GM21717 (cell line): ENCODE data around the gene PPP2R2B.

Experiments used
- ATAC-seq: cut with Tn5 transposase; IDR thresholded peaks from one replicate; pipeline ENCODE4 v1.9.1; 2021; ENCODE audit warnings: mild to moderate bottlenecking, moderate library complexity; ENCODE audit not compliant: unreplicated experiment

PPP2R2B gene

GRCh38 chr5:146788898-146789297, 89.7 kb downstream of the PPP2R2B start:
- no peak for ATAC-seq

GRCh38 chr5:146785065-146785464, 93.5 kb downstream of the PPP2R2B start:
- ATAC-seq = no peak

GRCh38 chr5:146781157-146781556, 97.4 kb downstream of the PPP2R2B start:
- no peak for ATAC-seq

GRCh38 chr5:146779211-146779869, 99.2 kb downstream of the PPP2R2B start:
- no peak for ATAC-seq

DNA sequence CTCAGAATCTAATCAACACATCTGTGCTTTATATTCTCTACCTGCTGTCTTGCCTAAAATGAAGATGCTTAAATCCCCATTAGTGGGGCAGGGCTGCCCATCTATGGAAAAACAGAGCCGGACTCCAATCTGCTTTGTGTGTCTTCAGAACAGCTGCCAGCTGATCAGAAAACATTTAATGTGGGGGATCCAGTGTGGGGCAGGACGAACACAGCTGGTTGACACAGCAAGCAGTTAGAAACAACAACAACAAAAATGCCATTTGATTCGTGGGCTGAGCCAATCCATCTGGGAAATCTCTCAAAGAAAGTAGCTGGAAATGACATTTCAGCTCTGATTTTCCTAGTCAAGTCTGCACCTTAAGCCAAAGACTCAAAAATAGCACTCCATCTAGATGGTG, 99.8 kb downstream of the PPP2R2B start:
- ATAC-seq = no peak

DNA sequence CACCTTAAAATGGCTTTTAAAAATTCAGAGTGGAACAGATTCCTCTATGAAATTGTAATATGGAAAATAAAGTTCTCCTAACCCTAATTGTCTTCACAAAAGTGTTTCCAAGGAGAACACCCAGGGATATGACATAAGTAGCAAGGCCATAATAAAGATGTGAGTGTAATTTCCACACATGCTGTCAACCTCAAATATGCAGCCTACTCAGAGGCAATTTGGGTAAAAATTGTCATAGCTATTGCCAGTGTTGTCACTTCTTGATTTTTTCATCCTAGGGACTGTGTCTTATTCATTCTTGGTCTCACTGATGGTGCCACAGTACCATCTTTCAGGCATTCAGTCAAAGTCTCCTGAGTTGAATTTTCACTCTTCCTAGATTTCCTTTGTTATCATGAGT, 100.3 kb downstream of the PPP2R2B start:
- ATAC-seq = no peak

DNA sequence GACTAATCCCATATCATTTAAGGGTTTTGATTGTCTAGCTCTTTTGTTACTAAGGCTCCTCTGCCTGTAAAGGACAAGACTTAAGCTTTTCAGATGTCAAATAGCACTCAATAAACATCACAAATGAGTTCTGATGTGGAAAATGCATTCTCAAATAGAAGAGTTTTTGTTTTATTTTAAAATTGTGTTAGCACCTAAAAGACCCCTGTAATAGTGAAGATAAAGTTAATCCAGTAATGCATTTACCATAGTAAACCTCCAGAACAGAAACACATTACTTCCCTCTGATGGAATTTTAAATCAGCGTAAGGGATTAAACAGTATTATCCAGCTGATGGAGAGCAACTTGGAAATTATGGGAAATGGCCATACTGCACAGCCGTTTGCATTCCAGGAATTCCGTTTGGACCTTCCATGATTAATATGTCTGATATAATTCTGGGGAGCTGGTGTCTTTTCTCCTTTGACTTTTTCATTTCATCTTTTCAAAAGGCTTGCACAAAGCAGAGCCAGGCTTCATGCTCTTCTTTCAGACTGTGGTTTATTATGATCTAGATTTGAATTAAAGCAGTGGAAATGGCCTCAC, 105.6 kb downstream of the PPP2R2B start:
- no peak for ATAC-seq

DNA sequence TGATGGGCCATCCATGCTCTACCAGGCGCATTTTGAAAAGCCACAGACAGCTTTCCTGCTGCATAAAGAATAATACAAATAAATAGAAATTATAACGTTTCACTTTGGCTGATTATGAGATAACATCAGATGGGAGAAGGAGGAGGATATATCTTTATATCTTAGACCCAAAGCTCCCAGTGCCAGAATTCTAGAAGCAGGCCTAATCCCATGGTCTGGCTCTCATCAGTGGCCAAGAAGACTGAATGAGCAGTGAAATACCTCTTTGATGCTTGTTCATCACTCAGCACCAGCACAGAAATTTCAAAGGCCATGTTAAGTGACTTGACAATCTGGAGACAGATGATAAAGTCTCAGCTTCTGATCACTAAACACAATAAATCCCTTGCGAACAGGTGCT, 107.6 kb downstream of the PPP2R2B start:
- ATAC-seq = no peak

DNA sequence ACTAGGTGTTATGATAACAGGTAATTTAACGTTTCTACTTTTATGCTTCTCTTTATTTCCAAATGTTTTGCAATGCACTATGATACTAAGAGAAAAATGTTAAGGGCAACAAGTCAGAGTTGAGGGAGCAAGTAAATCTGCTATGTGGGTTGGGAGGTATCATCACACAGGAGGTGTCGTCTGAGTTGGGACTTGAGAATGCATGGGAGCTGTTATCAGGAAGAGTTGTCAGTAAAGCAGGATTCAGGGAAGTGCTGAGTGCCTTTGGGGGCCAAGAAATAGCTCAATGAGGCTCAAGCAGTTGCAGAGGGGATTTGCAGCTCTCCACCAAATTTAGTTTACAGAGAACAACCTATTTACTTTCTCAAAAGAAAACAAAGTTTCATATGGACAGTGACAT, 108.0 kb downstream of the PPP2R2B start:
- ATAC-seq = no peak

GRCh38 chr5:146767534-146767933, 111.0 kb downstream of the PPP2R2B start:
- no peak for ATAC-seq

DNA sequence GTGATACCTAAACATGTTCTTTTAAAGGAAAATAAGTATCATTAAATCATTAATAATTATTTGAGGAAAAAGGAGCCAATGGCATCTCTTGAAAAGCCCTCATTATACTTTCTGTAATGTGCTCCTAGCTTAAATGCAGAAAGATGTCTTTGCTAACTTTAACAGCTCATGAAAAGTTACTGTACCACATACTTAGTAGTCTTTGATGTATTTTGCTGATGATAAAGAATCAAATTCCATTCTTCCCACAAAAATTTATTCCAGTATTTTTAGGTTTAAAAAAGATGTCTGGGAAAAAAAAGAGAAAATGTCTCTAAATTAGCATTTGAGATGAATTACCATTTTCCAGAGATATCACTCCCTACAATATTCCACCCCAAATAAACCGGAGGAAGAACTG, 112.5 kb downstream of the PPP2R2B start:
- ATAC-seq = no peak

DNA sequence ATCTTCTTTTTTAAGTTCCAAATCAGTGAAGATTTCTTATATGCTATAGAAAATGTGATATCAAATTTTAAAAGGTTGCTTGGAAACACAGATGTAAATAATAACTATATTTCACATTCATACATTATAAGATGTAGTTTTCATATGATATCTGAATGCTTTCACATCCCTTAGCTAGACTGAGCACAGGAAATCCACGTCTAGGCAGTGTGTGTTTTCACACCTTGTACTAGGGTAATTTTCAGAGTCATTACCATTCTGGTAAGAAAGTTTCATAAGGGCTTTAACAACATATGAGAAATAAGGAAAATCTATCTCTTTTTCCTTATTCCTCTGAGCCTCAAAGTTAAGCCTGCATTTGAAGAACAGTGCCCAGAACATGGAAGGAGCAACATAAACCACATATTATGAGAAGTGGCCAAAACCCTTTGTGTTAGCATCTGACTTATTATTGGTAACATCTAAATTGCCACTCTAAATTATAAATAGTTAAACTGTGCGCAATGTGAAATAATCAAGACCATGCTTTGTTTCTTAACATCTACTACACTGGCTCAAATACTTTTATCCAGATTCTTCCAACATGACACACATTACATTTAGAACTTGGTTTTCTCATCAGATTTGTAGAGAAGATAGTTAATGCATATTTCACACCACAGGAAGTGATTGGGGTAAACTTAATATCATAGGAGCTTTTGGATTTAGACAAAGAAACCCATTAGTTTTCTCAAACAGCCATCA, 113.3 kb downstream of the PPP2R2B start:
- no peak for ATAC-seq

- ATAC-seq = no peak
Measured at GRCh38 chr5:146762830-146763229, 115.7 kb downstream of the PPP2R2B start.

DNA sequence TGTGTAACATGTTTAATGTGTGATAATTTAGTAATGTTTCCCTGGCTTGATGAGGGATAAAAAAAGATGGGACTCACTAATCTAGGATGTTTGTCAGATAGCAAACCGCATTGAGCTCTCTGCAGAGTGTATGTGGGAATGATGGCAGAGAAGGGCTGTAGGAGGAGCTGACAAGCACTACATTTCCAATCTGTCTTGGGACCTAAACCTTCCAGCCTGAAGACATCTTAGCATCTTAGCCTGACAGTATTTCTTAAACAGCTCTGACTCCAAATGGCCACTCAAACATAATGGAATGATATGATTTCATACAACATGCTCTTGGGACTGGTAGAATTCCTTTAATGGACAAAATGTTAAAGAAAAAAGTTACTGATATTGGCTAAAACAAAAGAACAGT, 116.7 kb downstream of the PPP2R2B start:
- no peak for ATAC-seq

DNA sequence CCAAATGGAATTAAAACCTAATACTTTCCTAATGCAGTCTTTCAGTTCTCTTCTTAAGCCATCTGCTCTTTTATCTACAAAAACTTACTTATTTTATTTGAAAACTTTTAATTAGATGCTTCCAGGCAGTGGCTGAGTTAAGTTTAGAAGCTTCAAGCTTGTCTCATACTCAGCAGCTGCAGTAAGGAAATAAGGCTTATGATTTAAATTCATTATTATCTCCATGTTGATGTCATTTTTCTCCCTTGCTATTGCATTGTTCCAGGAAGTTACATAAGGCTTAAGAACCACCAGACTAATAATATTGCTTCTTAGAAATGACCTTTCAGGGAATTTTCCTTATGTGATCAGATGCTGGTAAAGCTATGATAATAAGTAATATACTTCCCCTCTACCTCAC, 119.6 kb downstream of the PPP2R2B start:
- no peak for ATAC-seq

- ATAC-seq = no peak
Measured at GRCh38 chr5:146758076-146758475, 120.5 kb downstream of the PPP2R2B start.

DNA sequence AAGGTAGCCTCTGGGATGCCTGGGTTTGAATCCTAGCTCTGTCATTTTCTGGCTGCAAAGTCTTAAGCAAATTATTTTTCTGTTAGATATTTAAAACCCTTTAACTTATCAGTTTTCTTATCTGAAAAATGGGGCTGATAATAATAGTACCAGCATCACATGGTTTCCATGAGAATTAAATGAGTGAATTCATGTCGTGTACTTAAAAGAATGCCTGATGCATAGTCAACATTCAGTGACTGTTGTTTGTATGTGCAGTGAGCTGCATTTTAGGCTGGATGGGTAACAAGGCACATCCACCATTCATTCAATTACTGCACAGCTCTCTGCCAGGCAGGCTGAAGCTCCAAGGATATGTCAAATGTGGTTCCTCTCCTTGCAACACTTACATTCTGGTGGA, 122.0 kb downstream of the PPP2R2B start:
- no peak for ATAC-seq

GRCh38 chr5:146755793-146756192, 122.8 kb downstream of the PPP2R2B start:
- ATAC-seq = no peak

DNA sequence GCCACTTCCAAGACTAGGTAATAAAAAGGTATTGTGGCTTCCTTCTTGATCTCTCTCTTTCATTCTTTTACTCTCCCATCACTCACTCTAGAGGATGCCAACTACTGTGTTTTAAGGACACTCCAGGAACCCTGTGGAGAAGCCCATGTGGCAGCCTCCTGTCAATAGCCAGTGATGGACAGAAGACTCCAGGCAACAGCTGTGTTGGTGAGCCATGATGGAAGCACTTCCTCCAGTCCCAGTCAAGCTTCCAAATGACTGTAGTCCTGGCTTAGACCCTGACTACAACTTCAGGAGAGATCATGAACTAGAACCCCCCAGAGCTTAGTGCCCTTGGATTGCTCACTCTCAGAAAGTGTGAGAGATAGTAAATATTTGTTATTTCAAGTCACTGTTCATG, 123.9 kb downstream of the PPP2R2B start:
- no peak for ATAC-seq

DNA sequence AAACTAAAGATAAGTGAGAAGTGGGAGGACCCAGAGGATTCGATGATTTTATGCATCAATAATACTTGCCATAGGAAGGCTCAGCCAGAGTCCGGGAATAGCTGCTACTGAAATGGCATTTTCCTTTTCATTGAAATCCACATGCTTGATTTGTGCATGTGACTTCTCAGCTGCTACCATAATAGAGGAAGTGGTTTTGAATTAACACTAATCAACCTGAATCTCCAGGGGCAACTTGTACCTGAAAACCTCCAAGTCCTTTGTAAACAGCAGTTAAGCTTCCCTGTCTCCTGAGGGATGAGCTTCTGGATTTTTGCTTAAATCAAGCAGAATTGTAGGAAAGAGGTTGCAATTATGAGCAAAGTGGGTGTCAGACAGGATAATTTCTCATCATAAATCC, 124.9 kb downstream of the PPP2R2B start:
- no peak for ATAC-seq

- ATAC-seq = peak; percentile 94
Measured at GRCh38 chr5:146751781-146752401, 126.7 kb downstream of the PPP2R2B start.

DNA sequence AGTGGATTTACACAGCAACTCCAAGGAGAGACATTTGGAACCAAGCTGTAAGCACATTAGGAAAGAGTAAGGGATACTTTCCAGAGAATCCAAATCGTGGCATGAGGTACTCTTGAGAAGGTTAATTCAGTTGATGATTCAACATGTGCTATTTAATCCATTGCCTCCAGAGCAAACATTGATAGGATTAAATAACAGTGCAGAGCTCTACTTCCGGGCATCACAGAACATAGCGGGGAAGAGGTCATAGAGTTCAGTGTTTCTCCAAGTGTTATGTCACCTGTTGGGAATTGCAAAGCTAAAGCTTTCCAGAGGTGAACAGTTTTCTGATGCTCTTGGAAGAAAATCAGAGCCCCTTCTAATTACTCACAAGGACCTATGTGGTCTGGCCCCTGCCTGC, 127.5 kb downstream of the PPP2R2B start:
- no peak for ATAC-seq
